Raji (cell line): ENCODE results near the gene BMS1.

Source experiments
- POLR2A ChIP-seq: IDR thresholded peaks from 2 replicates; pipeline ENCODE4 v1.6.1; 2011; ENCODE audit warnings: low read depth, low read length, control low read depth; ENCODE audit not compliant: insufficient read depth

Gene BMS1

GRCh38 chr10:42782446-42783180, at the start of gene BMS1:
Gene BMS1, plus strand, starts transcription at chr10:42782795. Its CDS starts 1,600 bp downstream, at chr10:42784395.
- peak; percentile 94 for TF ChIP-seq POLR2A

GRCh38 chr10:42734536-42734935, 48.1 kb upstream of the BMS1 start:
- no peak for TF ChIP-seq POLR2A

- no peak for TF ChIP-seq POLR2A
Observed at GRCh38 chr10:42738679-42739078, 43.9 kb upstream of the BMS1 start.

GRCh38 chr10:42743697-42744096, 38.9 kb upstream of the BMS1 start:
- TF ChIP-seq POLR2A: no peak

- no peak for TF ChIP-seq POLR2A
Observed at GRCh38 chr10:42744134-42744701, 38.4 kb upstream of the BMS1 start.

- no peak for TF ChIP-seq POLR2A
Observed at GRCh38 chr10:42753126-42753506, 29.5 kb upstream of the BMS1 start.

- no peak for TF ChIP-seq POLR2A
Observed at GRCh38 chr10:42753507-42754154, 29.0 kb upstream of the BMS1 start.

- no peak for TF ChIP-seq POLR2A
Observed at GRCh38 chr10:42754155-42755027, 28.2 kb upstream of the BMS1 start.

GRCh38 chr10:42755028-42755451, 27.6 kb upstream of the BMS1 start:
- no peak for TF ChIP-seq POLR2A

GRCh38 chr10:42755556-42756093, 27.0 kb upstream of the BMS1 start:
- TF ChIP-seq POLR2A: no peak

GRCh38 chr10:42767906-42768305, 14.7 kb upstream of the BMS1 start:
- no peak for TF ChIP-seq POLR2A

- no peak for TF ChIP-seq POLR2A
Observed at GRCh38 chr10:42768581-42769152, 13.9 kb upstream of the BMS1 start.

GRCh38 chr10:42769173-42769572, 13.4 kb upstream of the BMS1 start:
- TF ChIP-seq POLR2A: no peak

- TF ChIP-seq POLR2A: no peak
Observed at GRCh38 chr10:42769673-42770072, 12.9 kb upstream of the BMS1 start.

GRCh38 chr10:42776681-42777080, 5.9 kb upstream of the BMS1 start:
- TF ChIP-seq POLR2A: no peak
